GM13977 (cell line): ENCODE data around the gene SDR9C7.
"Not testable (repeated sequence)": the region's sequence is repeated elsewhere in the genome, so short reads cannot be mapped to it uniquely, and the experiment has no call there.

ENCODE experiments used
- DNase-seq: peaks from one replicate; pipeline ENCODE4 v3.0.0; 2012; ENCODE audit warnings: low spot score
- in situ Hi-C: fragments of 300-500 bp; cut with MboI; formaldehyde crosslinking; loops from one replicate; pipeline ENCODE4 v1.12.0; 2022; ENCODE audit warnings: low sequenced_read_pairs, low pct_unique_long_range_greater_than_20kb, mixed read lengths, inconsistent platforms; ENCODE audit not compliant: unreplicated experiment
- TF ChIP-seq, protein P1 (sequence below): IDR thresholded peaks from 2 replicates; pipeline ENCODE4 v1.5.1; 2012; ENCODE audit warnings: mild to moderate bottlenecking, control low read depth; ENCODE audit not compliant: insufficient read depth; ENCODE audit errors: extremely low read depth, missing control alignments

SDR9C7 gene

DNA sequence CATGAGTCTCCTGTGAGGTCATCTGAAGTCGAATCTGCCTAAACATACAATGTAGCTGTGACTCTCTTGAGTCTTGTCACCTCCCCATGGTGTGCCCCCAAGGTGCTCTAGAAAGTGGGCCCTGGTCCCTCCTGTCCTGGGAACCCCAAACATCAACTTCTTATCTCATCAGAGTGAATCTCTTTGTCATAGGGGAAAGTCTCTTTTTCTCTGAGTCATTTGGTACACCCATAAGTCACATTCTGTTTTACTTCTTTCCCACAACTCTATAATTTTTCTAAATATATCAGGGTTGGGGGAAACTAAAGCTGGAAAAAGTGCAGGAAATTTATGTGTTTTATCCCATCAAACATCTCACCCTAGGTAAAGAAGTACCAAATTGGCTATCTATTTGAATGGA, 12.9 kb downstream of the SDR9C7 start:
- no peak for DNase-seq
- TF ChIP-seq, protein P1, sequence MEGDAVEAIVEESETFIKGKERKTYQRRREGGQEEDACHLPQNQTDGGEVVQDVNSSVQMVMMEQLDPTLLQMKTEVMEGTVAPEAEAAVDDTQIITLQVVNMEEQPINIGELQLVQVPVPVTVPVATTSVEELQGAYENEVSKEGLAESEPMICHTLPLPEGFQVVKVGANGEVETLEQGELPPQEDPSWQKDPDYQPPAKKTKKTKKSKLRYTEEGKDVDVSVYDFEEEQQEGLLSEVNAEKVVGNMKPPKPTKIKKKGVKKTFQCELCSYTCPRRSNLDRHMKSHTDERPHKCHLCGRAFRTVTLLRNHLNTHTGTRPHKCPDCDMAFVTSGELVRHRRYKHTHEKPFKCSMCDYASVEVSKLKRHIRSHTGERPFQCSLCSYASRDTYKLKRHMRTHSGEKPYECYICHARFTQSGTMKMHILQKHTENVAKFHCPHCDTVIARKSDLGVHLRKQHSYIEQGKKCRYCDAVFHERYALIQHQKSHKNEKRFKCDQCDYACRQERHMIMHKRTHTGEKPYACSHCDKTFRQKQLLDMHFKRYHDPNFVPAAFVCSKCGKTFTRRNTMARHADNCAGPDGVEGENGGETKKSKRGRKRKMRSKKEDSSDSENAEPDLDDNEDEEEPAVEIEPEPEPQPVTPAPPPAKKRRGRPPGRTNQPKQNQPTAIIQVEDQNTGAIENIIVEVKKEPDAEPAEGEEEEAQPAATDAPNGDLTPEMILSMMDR = no peak
- in situ Hi-C loops = no loop called here

DNA sequence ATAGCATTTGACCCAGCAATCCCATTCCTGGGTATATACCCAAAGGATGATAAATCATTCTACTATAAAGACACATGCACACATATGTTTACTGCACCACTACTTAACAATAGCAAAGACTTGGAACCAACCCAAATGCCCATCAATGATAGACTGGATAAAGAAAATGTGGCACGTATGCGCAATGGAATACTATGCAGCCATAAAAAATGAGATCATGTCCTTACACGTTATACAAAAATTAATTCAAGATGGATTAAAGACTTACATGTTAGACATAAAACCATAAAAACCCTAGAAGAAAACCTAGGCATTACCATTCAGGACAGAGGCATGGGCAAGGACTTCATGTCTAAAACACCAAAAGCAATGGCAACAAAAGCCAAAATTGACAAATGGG, 16.1 kb downstream of the SDR9C7 start:
- in situ Hi-C loops, DNase-seq: not testable (repeated sequence)

DNA sequence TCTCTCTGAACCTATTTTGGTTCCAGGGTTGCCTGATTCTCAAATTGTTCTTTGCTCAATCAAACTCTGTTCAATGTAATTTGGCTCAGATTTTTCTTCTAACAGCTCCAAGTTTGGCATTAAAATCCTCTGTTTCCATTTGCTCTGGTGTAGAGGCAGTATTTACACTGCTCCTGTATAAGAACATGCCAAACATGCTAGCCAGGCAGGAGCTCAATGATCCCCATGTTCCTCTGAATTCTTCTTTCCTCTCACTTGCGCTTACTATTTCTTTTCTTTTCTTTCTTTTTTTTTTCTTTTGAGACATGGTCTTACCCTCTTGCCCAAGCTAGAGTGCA, 17.2 kb downstream of the SDR9C7 start:
- DNase-seq = no peak
- TF ChIP-seq, protein P1 = no peak
- in situ Hi-C loops = no loop called here

DNA sequence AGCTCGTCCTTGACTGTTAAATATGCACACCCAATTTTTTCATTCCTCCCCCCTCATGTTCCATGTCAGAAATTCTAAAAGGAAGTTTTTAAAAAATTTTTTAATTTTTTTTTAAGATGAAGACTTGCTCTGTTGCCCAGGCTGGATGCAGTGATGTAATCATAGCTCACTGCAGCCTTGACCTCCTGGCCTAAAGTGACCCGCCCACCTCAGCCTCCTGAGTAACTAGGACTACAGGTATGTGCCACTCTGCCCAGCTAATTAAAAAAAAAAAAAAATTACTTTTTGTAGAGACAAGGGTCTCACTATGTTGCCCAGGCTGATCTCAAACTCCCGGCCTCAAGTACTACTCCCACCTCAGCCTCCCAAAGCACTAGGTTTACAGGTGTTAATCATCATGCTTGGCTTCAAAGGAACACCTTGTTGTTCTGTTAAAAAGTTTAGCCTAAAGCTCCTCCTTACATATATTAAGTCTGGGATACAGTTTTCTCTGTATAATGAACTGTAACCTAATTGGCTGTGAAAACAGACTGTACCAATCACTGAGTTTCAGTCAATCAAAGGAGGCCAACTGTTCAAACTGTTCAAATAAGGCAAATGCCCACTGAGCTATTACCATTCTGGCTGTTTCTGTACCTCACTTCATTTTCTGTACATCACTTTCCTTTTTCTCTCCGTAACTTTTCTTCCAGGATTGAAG, 17.8 kb downstream of the SDR9C7 start:
- in situ Hi-C loops = no loop called here
- no peak for DNase-seq
- TF ChIP-seq, protein P1 = no peak

DNA sequence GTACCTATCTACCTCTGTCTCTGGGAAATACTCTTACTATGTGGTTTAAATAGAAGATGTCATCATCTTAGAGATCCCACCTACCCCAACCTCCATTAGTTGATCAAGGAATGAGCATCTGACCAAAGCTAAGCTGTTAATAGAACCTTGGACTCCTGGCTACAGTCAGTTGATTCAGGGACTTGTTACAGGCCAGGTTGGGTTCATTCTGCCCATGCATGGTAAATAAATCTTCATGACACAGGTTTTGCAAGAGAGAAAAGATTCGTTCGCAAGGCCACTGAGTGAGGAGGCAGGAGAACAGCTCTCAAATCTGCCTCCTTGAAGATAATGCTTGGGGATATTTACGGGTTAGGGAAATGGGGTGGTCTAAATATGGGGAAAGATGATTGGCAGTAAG, 19.5 kb downstream of the SDR9C7 start:
- TF ChIP-seq, protein P1 = no peak
- no peak for DNase-seq

DNA sequence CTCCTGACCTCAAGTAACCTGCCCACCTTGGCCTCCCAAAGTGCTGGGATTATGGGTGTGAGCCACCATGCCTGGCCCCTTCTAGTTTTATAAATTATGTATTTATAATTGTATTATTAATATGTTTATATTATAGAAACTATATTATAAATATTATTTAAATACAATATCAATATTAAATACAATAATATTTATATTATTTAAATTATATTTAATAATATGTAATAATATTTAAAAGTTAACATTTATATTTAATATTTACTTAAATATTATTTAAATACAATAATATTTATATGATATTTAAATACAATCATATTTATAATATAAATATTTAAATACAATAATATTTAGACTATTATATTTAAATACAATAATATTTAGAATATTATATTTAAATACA, 20.0 kb downstream of the SDR9C7 start:
- no peak for DNase-seq
- TF ChIP-seq, protein P1 = no peak
- in situ Hi-C loops = no loop called here

More for the DNA sequence above, 19.5 kb downstream of the SDR9C7 start:
- in situ Hi-C loops = no loop called here

DNA sequence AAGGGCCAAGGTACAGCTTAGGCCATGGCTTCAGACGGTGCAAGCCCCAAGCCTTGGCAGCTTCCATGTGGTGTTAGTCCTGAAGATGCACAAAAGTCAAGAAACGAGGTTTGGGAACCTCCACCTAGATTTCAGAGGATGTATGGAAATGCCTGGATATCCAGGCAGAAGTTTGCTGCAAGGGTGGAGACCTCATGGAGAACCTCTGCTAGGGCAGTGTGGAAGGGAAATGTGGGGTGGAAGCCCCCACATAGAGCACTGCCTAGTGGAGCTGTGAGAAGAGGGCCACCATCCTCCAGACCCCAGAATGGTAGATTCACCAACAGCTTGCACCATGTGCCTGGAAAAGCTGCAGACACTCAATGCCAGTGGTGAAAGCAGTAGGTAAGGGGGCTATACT, 24.8 kb downstream of the SDR9C7 start:
- in situ Hi-C loops, DNase-seq: not testable (repeated sequence)

DNA sequence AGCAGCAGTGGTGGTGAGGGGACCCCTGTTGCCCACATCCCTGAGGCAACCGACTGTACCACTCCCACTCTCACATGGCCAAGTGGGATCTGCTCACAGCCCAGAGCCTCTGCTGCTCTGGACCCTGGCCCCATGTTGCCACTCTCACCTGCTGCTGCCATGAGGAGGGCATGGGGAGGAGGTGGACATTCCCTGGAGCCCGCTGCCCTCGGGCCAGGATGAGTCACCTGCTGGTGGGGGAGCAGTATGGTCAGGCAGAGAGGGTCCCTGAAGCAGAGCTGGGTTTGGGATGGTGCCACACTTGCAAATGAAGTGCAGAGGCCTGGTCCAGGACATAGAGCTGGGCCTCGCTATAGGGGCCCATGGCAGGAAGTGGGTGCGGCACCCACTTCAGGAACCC, 26.1 kb downstream of the SDR9C7 start:
- TF ChIP-seq, protein P1 = no peak
- DNase-seq = no peak
- in situ Hi-C loops = no loop called here
